Gastrocnemius medialis (tissue), 4 donors: ENCODE measurements around the gene TEX38. TPM values are rescaled to one million over a fixed set of nuclear protein-coding genes. Genes with fewer than 3 reads are reported as not detected.
"Not testable (repeated sequence)": the region's sequence is repeated elsewhere in the genome, so short reads cannot be mapped to it uniquely, and the experiment has no call there.

ENCODE experiments used
- ATAC-seq, 2 donors: fragments of 150-250 bp; one replicate each; pipeline ENCODE4 v1.9.1; 2016
- DNase-seq, 2 donors: peaks; one replicate each; pipeline ENCODE4 v3.0.0-alpha.2; 2019
- H3K27ac ChIP-seq, 4 donors: fragments of 200-600 bp; sonication (generic); 1 replicate in 1 of 4; 2 replicates in 3 of 4; pipeline ENCODE4 v1.5.1; 2016 to 2018; ENCODE audit warnings: mild to moderate bottlenecking in 2 of 4, moderate library complexity in 1 of 4
- H3K27me3 ChIP-seq, 3 donors: fragments of 200-600 bp; sonication (generic) in 2 of 3; 1 replicate in 1 of 3; 2 replicates in 2 of 3; pipeline versions ENCODE4 v1.5.1 to v1.6.0; 2016 to 2019; ENCODE audit warnings: mild to moderate bottlenecking in 1 of 3, moderate library complexity in 1 of 3
- H3K36me3 ChIP-seq, 2 donors: fragments of 200-600 bp; sonication (generic) in 1 of 2; one replicate each; pipeline ENCODE4 v1.5.1; 2017 to 2018
- H3K4me1 ChIP-seq, 2 donors: fragments of 200-600 bp; sonication (generic) in 1 of 2; one replicate each; pipeline ENCODE4 v1.5.1; 2016 to 2017; ENCODE audit warnings: mild to moderate bottlenecking in 2 of 2
- H3K4me3 ChIP-seq, 4 donors: fragments of 200-600 bp; sonication (generic) in 3 of 4; 1 replicate in 1 of 4; 2 replicates in 3 of 4; pipeline ENCODE4 v1.5.1; 2016 to 2019; ENCODE audit warnings: mild to moderate bottlenecking in 2 of 4
- H3K9me3 ChIP-seq, 3 donors: fragments of 200-600 bp; sonication (generic) in 2 of 3; 1 replicate in 1 of 3; 2 replicates in 2 of 3; pipeline ENCODE4 v1.5.1; 2016 to 2019
- POLR2A ChIP-seq, 2 donors: fragments of 450-650 bp; IDR thresholded peaks; one replicate each; pipeline ENCODE4 v1.6.1; 2017; ENCODE audit warnings: antibody characterized with exemption in 2 of 2, mild to moderate bottlenecking in 2 of 2, moderate library complexity in 2 of 2
- in situ Hi-C, 4 donors: fragments of 200-750 bp; cut with MboI; loops; one replicate each; pipeline versions ENCODE4 v1.15.0 to v1.8.0; 2017; ENCODE audit warnings: low sequenced_read_pairs in 4 of 4
- intact Hi-C: fragments of 100-400 bp; cut with DNase I; formaldehyde crosslinking; loops from one replicate; pipeline ENCODE4 v1.15.1; 2023; ENCODE audit warnings: low total_unique reads
- total RNA-seq, 4 donors: library from RNA; depleted of rRNA; stranded (reverse); fragments of >200 nt; gene quantifications; one replicate each; pipeline versions ENCODE4 v1.1.0 to v1.2.3, GENCODE V29; 2016
- TF ChIP-seq, protein P1 (sequence below), 5 experiments: fragments of 450-650 bp in 3 of 5; fragments of 200-600 bp in 2 of 5; sonication (generic) in 2 of 5; IDR thresholded peaks in 4 of 5; conservative IDR thresholded peaks in 1 of 5; 1 replicate in 4 of 5; 2 replicates in 1 of 5; pipeline ENCODE4 v1.5.1; 2016 to 2019; ENCODE audit warnings: antibody characterized with exemption in 5 of 5, mild to moderate bottlenecking in 3 of 5, moderate library complexity in 3 of 5

The TEX38 gene
- total RNA-seq, 4 donors from 2014 or later: not detected

DNA sequence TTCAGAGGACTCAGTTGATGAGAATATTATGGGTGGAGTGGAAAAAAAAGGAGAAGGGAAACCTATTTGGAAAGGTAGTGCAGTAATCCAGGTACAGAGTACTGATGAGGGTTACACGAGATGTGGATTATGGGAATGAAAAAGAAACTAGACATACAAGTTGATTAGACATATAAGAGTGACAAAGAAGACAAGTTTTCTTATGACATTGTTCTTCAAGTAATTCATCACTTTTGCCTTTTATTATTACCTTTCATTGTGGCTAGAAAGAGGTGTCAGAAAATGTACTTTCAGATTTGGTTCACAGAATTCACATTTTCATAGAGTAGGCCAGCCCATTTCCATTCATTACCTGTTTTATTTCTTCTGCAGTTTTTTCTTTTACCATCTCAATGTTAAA, 13.9 kb upstream of the TEX38 start:
- no peak overlapping the region for H3K4me3 ChIP-seq
- DNase-seq (no peak), ATAC-seq (no peak)
- intact Hi-C loops: no loop called here
- in situ Hi-C loops: no loop called here
- H3K27me3 ChIP-seq: no peaks in the 10 kb centered on the region
- H3K4me1 ChIP-seq: no peaks in the 10 kb centered on the region
- TF ChIP-seq, protein P1, sequence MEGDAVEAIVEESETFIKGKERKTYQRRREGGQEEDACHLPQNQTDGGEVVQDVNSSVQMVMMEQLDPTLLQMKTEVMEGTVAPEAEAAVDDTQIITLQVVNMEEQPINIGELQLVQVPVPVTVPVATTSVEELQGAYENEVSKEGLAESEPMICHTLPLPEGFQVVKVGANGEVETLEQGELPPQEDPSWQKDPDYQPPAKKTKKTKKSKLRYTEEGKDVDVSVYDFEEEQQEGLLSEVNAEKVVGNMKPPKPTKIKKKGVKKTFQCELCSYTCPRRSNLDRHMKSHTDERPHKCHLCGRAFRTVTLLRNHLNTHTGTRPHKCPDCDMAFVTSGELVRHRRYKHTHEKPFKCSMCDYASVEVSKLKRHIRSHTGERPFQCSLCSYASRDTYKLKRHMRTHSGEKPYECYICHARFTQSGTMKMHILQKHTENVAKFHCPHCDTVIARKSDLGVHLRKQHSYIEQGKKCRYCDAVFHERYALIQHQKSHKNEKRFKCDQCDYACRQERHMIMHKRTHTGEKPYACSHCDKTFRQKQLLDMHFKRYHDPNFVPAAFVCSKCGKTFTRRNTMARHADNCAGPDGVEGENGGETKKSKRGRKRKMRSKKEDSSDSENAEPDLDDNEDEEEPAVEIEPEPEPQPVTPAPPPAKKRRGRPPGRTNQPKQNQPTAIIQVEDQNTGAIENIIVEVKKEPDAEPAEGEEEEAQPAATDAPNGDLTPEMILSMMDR (IDR thresholded peaks at IDR 0.05 in 4 of 5, conservative IDR thresholded peaks at IDR 0.05 in 1 of 5): no peak
- TF ChIP-seq POLR2A (IDR thresholded peaks at IDR 0.05): no peak
- H3K9me3 ChIP-seq: no peaks in the 10 kb centered on the region
- peaks cover 0 to 51% of the 10 kb centered on the region in 2 donors for H3K36me3 ChIP-seq
- no peak overlapping the region for H3K27ac ChIP-seq

DNA sequence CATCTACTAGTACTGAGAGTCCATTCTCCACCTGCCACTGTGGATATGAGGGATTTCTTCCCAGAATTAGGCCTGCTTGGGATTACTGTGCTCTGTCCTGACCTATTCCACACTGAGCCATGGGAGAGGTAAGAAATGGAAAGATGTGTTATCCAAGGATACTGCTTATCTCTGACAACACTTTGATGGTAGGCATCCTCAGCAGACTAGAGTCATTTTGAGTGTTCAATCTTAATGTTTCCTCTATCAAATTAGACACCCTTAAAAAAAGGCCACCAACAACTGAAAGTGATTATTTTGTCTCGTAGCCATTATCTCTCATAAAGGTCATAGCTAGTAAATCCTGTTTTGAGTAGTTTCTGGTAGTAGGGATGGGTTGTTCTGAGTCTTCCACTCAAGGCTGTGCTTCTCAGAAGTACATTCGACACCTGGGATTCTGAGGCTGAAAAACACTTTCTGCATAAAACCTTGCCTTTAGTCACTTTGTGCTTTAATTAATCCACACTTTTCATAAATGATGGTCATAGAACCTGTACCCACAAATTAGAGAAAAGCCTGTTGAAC, 12.3 kb upstream of the TEX38 start:
- ATAC-seq: no peak
- Histone ChIP-seq H3K4me1 (no peaks in the 10 kb centered on the region), H3K9me3 (no peaks in the 10 kb centered on the region), H3K27ac (no peak overlapping the region), H3K27me3 (no peaks in the 10 kb centered on the region), H3K4me3 (no peak overlapping the region), H3K36me3 (peaks cover 0 to 49% of the 10 kb centered on the region in 2 donors)
- intact Hi-C loops: no loop called here
- no peak for DNase-seq
- in situ Hi-C loops: no loop called here
- TF ChIP-seq, protein P1 (IDR thresholded peaks at IDR 0.05 in 4 of 5, conservative IDR thresholded peaks at IDR 0.05 in 1 of 5): no peak
- TF ChIP-seq POLR2A (IDR thresholded peaks at IDR 0.05): no peak

GRCh38 chr1:46660116-46660515, 11.5 kb upstream of the TEX38 start:
- H3K9me3 ChIP-seq, H3K4me3 ChIP-seq, DNase-seq, H3K27ac ChIP-seq, H3K4me1 ChIP-seq, H3K27me3 ChIP-seq, ATAC-seq, intact Hi-C loops, in situ Hi-C loops: not testable (repeated sequence)
- peaks cover 0 to 51% of the 10 kb centered on the region in 2 donors for H3K36me3 ChIP-seq

GRCh38 chr1:46662919-46663318, 8.7 kb upstream of the TEX38 start:
- H3K4me3 ChIP-seq, ATAC-seq, H3K27me3 ChIP-seq, DNase-seq, intact Hi-C loops, in situ Hi-C loops, H3K9me3 ChIP-seq, H3K27ac ChIP-seq: not testable (repeated sequence)
- H3K4me1 ChIP-seq: peaks cover 16 to 21% of the 10 kb centered on the region in 2 donors
- peaks cover 0 to 31% of the 10 kb centered on the region in 2 donors for H3K36me3 ChIP-seq

- Histone ChIP-seq H3K27me3 (no peaks in the 10 kb centered on the region), H3K4me3 (no peak overlapping the region), H3K27ac (no peak overlapping the region), H3K4me1 (peaks cover 21 to 22% of the 10 kb centered on the region in 2 donors), H3K36me3 (peaks cover 0 to 23% of the 10 kb centered on the region in 2 donors), H3K9me3 (no peaks in the 10 kb centered on the region)
- ATAC-seq: no peak
- no peak for TF ChIP-seq POLR2A (IDR thresholded peaks at IDR 0.05)
- TF ChIP-seq, protein P1 (IDR thresholded peaks at IDR 0.05 in 4 of 5, conservative IDR thresholded peaks at IDR 0.05 in 1 of 5): no peak
- DNase-seq: no peak
- intact Hi-C loops (no loop called here), in situ Hi-C loops (no loop called here)
These were observed 5.7 kb upstream of the TEX38 start for GRCh38 chr1:46665983-46666382.
